ENCODE measurements around the gene PRSS2. TPM values are rescaled to one million over a fixed set of nuclear protein-coding genes. Genes with fewer than 3 reads are reported as not detected.

PRSS2 gene
- polyA plus RNA-seq, 1 of the 3 experiments (the other 2 are of a cell fraction), result not detected

DNA sequence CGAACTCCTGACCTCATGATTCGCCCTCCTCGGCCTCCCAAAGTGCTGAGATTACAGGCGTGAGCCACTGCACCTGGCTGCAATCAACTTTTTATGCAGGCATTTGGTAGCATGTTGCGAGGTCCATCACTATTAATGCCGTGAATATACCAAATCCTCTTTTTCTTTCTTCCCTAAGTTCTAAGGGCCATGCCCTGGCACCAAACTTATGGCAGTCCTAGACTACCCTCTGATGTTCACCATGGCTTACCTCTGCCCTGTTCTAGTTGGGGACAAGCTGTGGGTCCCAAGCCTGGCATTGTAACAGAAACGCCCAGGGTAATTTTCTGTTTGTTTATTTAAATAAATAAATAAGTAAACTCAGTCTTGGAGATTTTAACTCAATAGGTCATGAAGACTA is 13.3 kb downstream of the PRSS2 start:
- TF ChIP-seq FOSL2 (IDR thresholded peaks at IDR 0.05; ENCODE audit: borderline replicate concordance, low read depth) (no peak), SMC3 (IDR thresholded peaks at IDR 0.05; ENCODE audit: low read depth, low read length) (peak; percentile 28; the same call in 1 of the 2 replicates), RAD21 (IDR thresholded peaks at IDR 0.05; ENCODE audit: low read length) (peak; percentile 65), RCOR1 (IDR thresholded peaks at IDR 0.05; ENCODE audit: low read length) (no peak), YY1 (IDR thresholded peaks at IDR 0.05; ENCODE audit: low read depth) (no peak)
- TF ChIP-seq, protein P1, sequence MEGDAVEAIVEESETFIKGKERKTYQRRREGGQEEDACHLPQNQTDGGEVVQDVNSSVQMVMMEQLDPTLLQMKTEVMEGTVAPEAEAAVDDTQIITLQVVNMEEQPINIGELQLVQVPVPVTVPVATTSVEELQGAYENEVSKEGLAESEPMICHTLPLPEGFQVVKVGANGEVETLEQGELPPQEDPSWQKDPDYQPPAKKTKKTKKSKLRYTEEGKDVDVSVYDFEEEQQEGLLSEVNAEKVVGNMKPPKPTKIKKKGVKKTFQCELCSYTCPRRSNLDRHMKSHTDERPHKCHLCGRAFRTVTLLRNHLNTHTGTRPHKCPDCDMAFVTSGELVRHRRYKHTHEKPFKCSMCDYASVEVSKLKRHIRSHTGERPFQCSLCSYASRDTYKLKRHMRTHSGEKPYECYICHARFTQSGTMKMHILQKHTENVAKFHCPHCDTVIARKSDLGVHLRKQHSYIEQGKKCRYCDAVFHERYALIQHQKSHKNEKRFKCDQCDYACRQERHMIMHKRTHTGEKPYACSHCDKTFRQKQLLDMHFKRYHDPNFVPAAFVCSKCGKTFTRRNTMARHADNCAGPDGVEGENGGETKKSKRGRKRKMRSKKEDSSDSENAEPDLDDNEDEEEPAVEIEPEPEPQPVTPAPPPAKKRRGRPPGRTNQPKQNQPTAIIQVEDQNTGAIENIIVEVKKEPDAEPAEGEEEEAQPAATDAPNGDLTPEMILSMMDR (IDR thresholded peaks at IDR 0.05), result peak; percentile 29; the same call in 1 of the 2 replicates
- TF ChIP-seq, protein P2, sequence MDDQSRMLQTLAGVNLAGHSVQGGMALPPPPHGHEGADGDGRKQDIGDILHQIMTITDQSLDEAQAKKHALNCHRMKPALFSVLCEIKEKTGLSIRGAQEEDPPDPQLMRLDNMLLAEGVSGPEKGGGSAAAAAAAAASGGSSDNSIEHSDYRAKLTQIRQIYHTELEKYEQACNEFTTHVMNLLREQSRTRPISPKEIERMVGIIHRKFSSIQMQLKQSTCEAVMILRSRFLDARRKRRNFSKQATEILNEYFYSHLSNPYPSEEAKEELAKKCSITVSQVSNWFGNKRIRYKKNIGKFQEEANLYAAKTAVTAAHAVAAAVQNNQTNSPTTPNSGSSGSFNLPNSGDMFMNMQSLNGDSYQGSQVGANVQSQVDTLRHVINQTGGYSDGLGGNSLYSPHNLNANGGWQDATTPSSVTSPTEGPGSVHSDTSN (IDR thresholded peaks at IDR 0.05), result no peak
- no peak overlapping the region for H3K27ac ChIP-seq (ENCODE audit: low read depth in 2 of 2, low read length in 1 of 2)
- no peaks in the 10 kb centered on the region for H3K36me3 ChIP-seq (replicated peaks in 1 of 2; ENCODE audit: control insufficient read depth in 1 of 2, insufficient read depth in 2 of 2, low read length in 1 of 2)
- H3K79me2 ChIP-seq (ENCODE audit: insufficient read depth), result no peaks in the 10 kb centered on the region
- H3K27me3 ChIP-seq (ENCODE audit: insufficient read depth), result peaks cover 12% of the 10 kb centered on the region
- H3K4me2 ChIP-seq, result no peak overlapping the region
- no peaks in the 10 kb centered on the region for H3K9me3 ChIP-seq
- WGBS (ENCODE audit: low lambda C conversion rate), result 81% methylated on average over 7 of the region's 7 CpGs
- no peak for DNase-seq
- no peaks in the 10 kb centered on the region for H3K9me2 ChIP-seq
- H4K20me1 ChIP-seq (ENCODE audit: insufficient read depth), result no peaks in the 10 kb centered on the region
- no peak overlapping the region for H2AFZ ChIP-seq (ENCODE audit: low read depth)
- H3F3A ChIP-seq (replicated peaks; ENCODE audit: insufficient read depth), result no peaks in the 10 kb centered on the region
- H3K4me1 ChIP-seq (ENCODE audit: control insufficient read depth in 1 of 2, insufficient read depth in 2 of 2, low read depth in 1 of 2, low read length in 1 of 2), result no peaks in the 10 kb centered on the region; a peak in 1 of 4 replicates
- CTCF ChIA-PET, result interaction anchor here (0.6 to 19.8 kb wide), 28 partner anchors 9 to 808 kb away, joined by 3 to 488 read pairs (median 17); partner anchors contain the start of genes PRSS1 and PRSS2
- no peak overlapping the region for H3K4me3 ChIP-seq (ENCODE audit: low read depth in 2 of 2, low read length in 1 of 2)
- H3K9ac ChIP-seq, result no peak overlapping the region
- POLR2A ChIA-PET, result no interaction called here

DNA sequence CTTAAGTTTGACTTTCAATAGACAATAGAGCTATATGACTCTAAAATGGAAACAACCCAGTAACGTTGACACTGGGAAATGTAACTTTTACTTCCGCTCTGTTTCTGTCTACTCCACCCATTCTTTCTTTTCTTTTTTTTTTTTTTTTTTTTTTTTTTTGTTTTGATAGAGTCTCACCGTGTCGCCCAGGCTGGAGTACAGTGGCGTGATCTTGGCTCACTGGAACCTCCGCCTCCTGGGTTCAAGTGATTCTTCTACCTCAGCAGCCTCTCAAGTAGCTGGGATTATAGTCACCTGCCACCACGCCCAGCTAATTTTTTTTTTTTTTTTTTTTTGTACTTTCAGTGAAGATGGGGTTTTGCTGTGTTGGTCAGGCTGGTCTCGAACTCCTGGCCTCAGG is 13.9 kb downstream of the PRSS2 start:
- Histone ChIP-seq H3K4me3 (ENCODE audit: low read depth in 2 of 2, low read length in 1 of 2) (no peak overlapping the region), H3K9me2 (no peaks in the 10 kb centered on the region), H3K27me3 (ENCODE audit: insufficient read depth) (peaks cover 18% of the 10 kb centered on the region), H3K4me2 (no peak overlapping the region), H3K4me1 (ENCODE audit: control insufficient read depth in 1 of 2, insufficient read depth in 2 of 2, low read depth in 1 of 2, low read length in 1 of 2) (no peaks in the 10 kb centered on the region; a peak in 1 of 4 replicates), H2AFZ (ENCODE audit: low read depth) (no peak overlapping the region), H4K20me1 (ENCODE audit: insufficient read depth) (no peaks in the 10 kb centered on the region), H3K27ac (ENCODE audit: low read depth in 2 of 2, low read length in 1 of 2) (no peak overlapping the region), H3K36me3 (replicated peaks in 1 of 2; ENCODE audit: control insufficient read depth in 1 of 2, insufficient read depth in 2 of 2, low read length in 1 of 2) (no peaks in the 10 kb centered on the region), H3F3A (replicated peaks; ENCODE audit: insufficient read depth) (no peaks in the 10 kb centered on the region), H3K9me3 (no peaks in the 10 kb centered on the region), H3K9ac (no peak overlapping the region), H3K79me2 (ENCODE audit: insufficient read depth) (no peaks in the 10 kb centered on the region)
- TF ChIP-seq, protein P3, sequence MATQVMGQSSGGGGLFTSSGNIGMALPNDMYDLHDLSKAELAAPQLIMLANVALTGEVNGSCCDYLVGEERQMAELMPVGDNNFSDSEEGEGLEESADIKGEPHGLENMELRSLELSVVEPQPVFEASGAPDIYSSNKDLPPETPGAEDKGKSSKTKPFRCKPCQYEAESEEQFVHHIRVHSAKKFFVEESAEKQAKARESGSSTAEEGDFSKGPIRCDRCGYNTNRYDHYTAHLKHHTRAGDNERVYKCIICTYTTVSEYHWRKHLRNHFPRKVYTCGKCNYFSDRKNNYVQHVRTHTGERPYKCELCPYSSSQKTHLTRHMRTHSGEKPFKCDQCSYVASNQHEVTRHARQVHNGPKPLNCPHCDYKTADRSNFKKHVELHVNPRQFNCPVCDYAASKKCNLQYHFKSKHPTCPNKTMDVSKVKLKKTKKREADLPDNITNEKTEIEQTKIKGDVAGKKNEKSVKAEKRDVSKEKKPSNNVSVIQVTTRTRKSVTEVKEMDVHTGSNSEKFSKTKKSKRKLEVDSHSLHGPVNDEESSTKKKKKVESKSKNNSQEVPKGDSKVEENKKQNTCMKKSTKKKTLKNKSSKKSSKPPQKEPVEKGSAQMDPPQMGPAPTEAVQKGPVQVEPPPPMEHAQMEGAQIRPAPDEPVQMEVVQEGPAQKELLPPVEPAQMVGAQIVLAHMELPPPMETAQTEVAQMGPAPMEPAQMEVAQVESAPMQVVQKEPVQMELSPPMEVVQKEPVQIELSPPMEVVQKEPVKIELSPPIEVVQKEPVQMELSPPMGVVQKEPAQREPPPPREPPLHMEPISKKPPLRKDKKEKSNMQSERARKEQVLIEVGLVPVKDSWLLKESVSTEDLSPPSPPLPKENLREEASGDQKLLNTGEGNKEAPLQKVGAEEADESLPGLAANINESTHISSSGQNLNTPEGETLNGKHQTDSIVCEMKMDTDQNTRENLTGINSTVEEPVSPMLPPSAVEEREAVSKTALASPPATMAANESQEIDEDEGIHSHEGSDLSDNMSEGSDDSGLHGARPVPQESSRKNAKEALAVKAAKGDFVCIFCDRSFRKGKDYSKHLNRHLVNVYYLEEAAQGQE (IDR thresholded peaks at IDR 0.05; ENCODE audit: low read depth, low read length), result no peak
- TF ChIP-seq, protein P4, sequence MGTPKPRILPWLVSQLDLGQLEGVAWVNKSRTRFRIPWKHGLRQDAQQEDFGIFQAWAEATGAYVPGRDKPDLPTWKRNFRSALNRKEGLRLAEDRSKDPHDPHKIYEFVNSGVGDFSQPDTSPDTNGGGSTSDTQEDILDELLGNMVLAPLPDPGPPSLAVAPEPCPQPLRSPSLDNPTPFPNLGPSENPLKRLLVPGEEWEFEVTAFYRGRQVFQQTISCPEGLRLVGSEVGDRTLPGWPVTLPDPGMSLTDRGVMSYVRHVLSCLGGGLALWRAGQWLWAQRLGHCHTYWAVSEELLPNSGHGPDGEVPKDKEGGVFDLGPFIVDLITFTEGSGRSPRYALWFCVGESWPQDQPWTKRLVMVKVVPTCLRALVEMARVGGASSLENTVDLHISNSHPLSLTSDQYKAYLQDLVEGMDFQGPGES (IDR thresholded peaks at IDR 0.05; ENCODE audit: low read depth, low read length), result no peak
- TF ChIP-seq YY1 (IDR thresholded peaks at IDR 0.05; ENCODE audit: low read depth) (no peak), NRF1 (IDR thresholded peaks at IDR 0.05; ENCODE audit: low read depth, low read length) (no peak)
- POLR2A ChIA-PET, result no interaction called here
- CTCF ChIA-PET, result interaction anchor here (0.6 to 19.8 kb wide), 17 partner anchors 9 to 808 kb away, joined by 3 to 488 read pairs (median 8); partner anchors contain the start of gene PRSS1
- WGBS (ENCODE audit: low lambda C conversion rate), result 71% methylated on average over 8 of the region's 8 CpGs
- DNase-seq, result no peak
